Activated CD4-positive, alpha-beta T cell treated with anti-CD3 and anti-CD28 coated beads for 36 hours (primary cell): ENCODE results near the gene TK2. TPM values are rescaled to one million over a fixed set of nuclear protein-coding genes. Genes with fewer than 3 reads are reported as not detected.
"Not testable (repeated sequence)": the region's sequence is repeated elsewhere in the genome, so short reads cannot be mapped to it uniquely, and the experiment has no call there.

ENCODE experiments used
- ATAC-seq: fragments of 200-7000 bp; cut with Tn5 transposase; one replicate; pipeline ENCODE4 v1.10.0; 2021; ENCODE audit warnings: mild to moderate bottlenecking, moderate library complexity
- CTCF ChIA-PET: fragments of 350-600 bp; sonication (Branson Sonifier 250); formaldehyde crosslinking; loops from one replicate; lab custom pipeline; 2021; ENCODE audit warnings: antibody characterized with exemption; lab: Charles Lee
- POLR2A ChIA-PET: fragments of 350-600 bp; sonication (Branson Sonifier 250); formaldehyde crosslinking; loops from one replicate; lab custom pipeline; 2021; ENCODE audit warnings: antibody characterized with exemption, inconsistent platforms; lab: Charles Lee
- DNase-seq: peaks from one replicate; pipeline ENCODE4 v3.0.0-alpha.2; 2020
- H3K27ac Mint-ChIP-seq: one replicate; pipeline ENCODE4 v1.8.0; 2021; ENCODE audit warnings: mixed read lengths
- H3K27me3 Mint-ChIP-seq: one replicate; pipeline ENCODE4 v1.8.0; 2021; ENCODE audit warnings: mixed read lengths
- H3K36me3 Mint-ChIP-seq: one replicate; pipeline ENCODE4 v1.8.0; 2021; ENCODE audit warnings: low read depth, mixed read lengths
- H3K4me1 Mint-ChIP-seq: one replicate; pipeline ENCODE4 v1.8.0; 2021; ENCODE audit warnings: mixed read lengths
- H3K4me3 Mint-ChIP-seq: one replicate; pipeline ENCODE4 v1.8.0; 2021; ENCODE audit warnings: mild to moderate bottlenecking, moderate library complexity, mixed read lengths
- H3K9me3 Mint-ChIP-seq: one replicate; pipeline ENCODE4 v1.8.0; 2021; ENCODE audit warnings: low read depth, mixed read lengths
- intact Hi-C, 2 experiments: fragments of 100-400 bp; cut with DNase I in 1 of 2; cut with micrococcal nuclease in 1 of 2; formaldehyde crosslinking; loops; one replicate each; pipeline versions ENCODE4 v1.14.2 to v1.15.1; 2022 to 2024; cut with DNase I, micrococcal nuclease
- total RNA-seq, 2 experiments: library from RNA; stranded (reverse); gene quantifications; one replicate each; pipeline ENCODE4 v1.2.3, GENCODE V29; 2021

Gene TK2
- total RNA-seq, 2 experiments from 2014 or later: 3.8 to 6.4 TPM

- Mint-ChIP-seq H3K27ac (peak overlapping the region; percentile 86), H3K9me3 (no peaks in the 10 kb centered on the region), H3K27me3 (no peaks in the 10 kb centered on the region), H3K36me3 (peaks cover 1% of the 10 kb centered on the region), H3K4me1 (peaks cover 92% of the 10 kb centered on the region), H3K4me3 (no peak overlapping the region)
- DNase-seq (no peak), ATAC-seq (no peak)
- ChIA-PET CTCF (interaction anchor here (0.7 to 1.1 kb wide), 4 partner anchors 24 to 114 kb away, joined by 3 to 5 read pairs (median 3); no protein-coding TSS in a partner anchor), POLR2A (interaction anchor here (0.7 kb wide), 1 partner anchor 45 kb away, joined by 3 read pairs; no protein-coding TSS in a partner anchor)
- intact Hi-C loops: loop anchor here in 1 of 2 experiments (5.0 to 10.0 kb wide), 3 partner anchors 42 to 355 kb away; no protein-coding TSS in a partner anchor
Measured at GRCh38 chr16:66519482-66520373, 30.2 kb downstream of the TK2 start.

GRCh38 chr16:66517586-66518263, 32.2 kb downstream of the TK2 start:
- POLR2A ChIA-PET: no interaction called here
- intact Hi-C loops: loop anchor here (1.0 to 5.0 kb wide), 8 partner anchors 35 to 355 kb away; partner anchors contain the start of genes CKLF (in 1 of the 2) and CMTM4 (in 1 of the 2)
- H3K27ac Mint-ChIP-seq: peak overlapping the region; percentile 92
- peaks cover 1% of the 10 kb centered on the region for H3K36me3 Mint-ChIP-seq
- H3K9me3 Mint-ChIP-seq: no peaks in the 10 kb centered on the region
- H3K27me3 Mint-ChIP-seq: no peaks in the 10 kb centered on the region
- H3K4me1 Mint-ChIP-seq: peaks cover 73% of the 10 kb centered on the region
- no peak for DNase-seq
- CTCF ChIA-PET: interaction anchor here (0.6 to 0.9 kb wide), 2 partner anchors 39 to 89 kb away, joined by 3 read pairs; no protein-coding TSS in a partner anchor
- no peak for ATAC-seq
- peak overlapping the region; percentile 65 for H3K4me3 Mint-ChIP-seq

- no peaks in the 10 kb centered on the region for H3K9me3 Mint-ChIP-seq
- CTCF ChIA-PET: interaction anchor here (0.9 kb wide), 1 partner anchor 39 kb away, joined by 3 read pairs; no protein-coding TSS in a partner anchor
- peak overlapping the region; percentile 92 for H3K27ac Mint-ChIP-seq
- intact Hi-C loops: loop anchor here (1.0 to 5.0 kb wide), 11 partner anchors 35 to 356 kb away; partner anchors contain the start of genes CKLF (in 2 of the 2), CMTM3 (in 1 of the 2) and CMTM4 (in 1 of the 2)
- peaks cover 1% of the 10 kb centered on the region for H3K36me3 Mint-ChIP-seq
- POLR2A ChIA-PET: no interaction called here
- peak; percentile 90 for ATAC-seq
- H3K27me3 Mint-ChIP-seq: no peaks in the 10 kb centered on the region
- DNase-seq: peak; percentile 91
- H3K4me3 Mint-ChIP-seq: peak overlapping the region; percentile 65
- H3K4me1 Mint-ChIP-seq: peaks cover 66% of the 10 kb centered on the region
Measured at GRCh38 chr16:66516808-66517585, 32.9 kb downstream of the TK2 start.

- CTCF ChIA-PET: interaction anchor here (0.7 kb wide), 1 partner anchor 34 kb away, joined by 3 read pairs; no protein-coding TSS in a partner anchor
- no peak for ATAC-seq
- peak overlapping the region; percentile 65 for H3K4me3 Mint-ChIP-seq
Measured at GRCh38 chr16:66516509-66516807, 33.5 kb downstream of the TK2 start.

GRCh38 chr16:66515596-66516508, 34.1 kb downstream of the TK2 start:
- H3K9me3 Mint-ChIP-seq: no peaks in the 10 kb centered on the region
- DNase-seq: peak; percentile 66
- POLR2A ChIA-PET: no interaction called here

More at GRCh38 chr16:66516509-66516807, 33.5 kb downstream of the TK2 start:
- intact Hi-C loops: loop anchor here (1.0 to 5.0 kb wide), 10 partner anchors 36 to 356 kb away; partner anchors contain the start of genes CKLF (in 1 of the 2), CMTM3 (in 1 of the 2) and CMTM4 (in 1 of the 2)
- Mint-ChIP-seq H3K9me3 (no peaks in the 10 kb centered on the region), H3K27me3 (no peaks in the 10 kb centered on the region), H3K4me1 (peaks cover 60% of the 10 kb centered on the region), H3K36me3 (peaks cover 1% of the 10 kb centered on the region), H3K27ac (peak overlapping the region; percentile 92)
- peak; percentile 40 for DNase-seq
- POLR2A ChIA-PET: no interaction called here

GRCh38 chr16:66514980-66515595, 34.8 kb downstream of the TK2 start:
- H3K4me1 Mint-ChIP-seq: peaks cover 47% of the 10 kb centered on the region
- H3K27ac Mint-ChIP-seq: peak overlapping the region; percentile 51
- intact Hi-C loops: loop anchor here in 1 of 2 experiments (5.0 kb wide), 2 partner anchors 38 to 72 kb away; no protein-coding TSS in a partner anchor
- DNase-seq, H3K9me3 Mint-ChIP-seq, H3K36me3 Mint-ChIP-seq, H3K27me3 Mint-ChIP-seq, H3K4me3 Mint-ChIP-seq, ATAC-seq, POLR2A ChIA-PET: not testable (repeated sequence)
- CTCF ChIA-PET: interaction anchor here (0.8 to 1.4 kb wide), 2 partner anchors 38 to 108 kb away, joined by 3 to 8 read pairs; no protein-coding TSS in a partner anchor

More at GRCh38 chr16:66515596-66516508, 34.1 kb downstream of the TK2 start:
- Mint-ChIP-seq H3K4me1 (peaks cover 54% of the 10 kb centered on the region), H3K27me3 (no peaks in the 10 kb centered on the region), H3K27ac (peak overlapping the region; percentile 92), H3K4me3 (peak overlapping the region; percentile 65), H3K36me3 (peaks cover 1% of the 10 kb centered on the region)
- intact Hi-C loops: loop anchor here (1.0 to 5.0 kb wide), 10 partner anchors 36 to 357 kb away; partner anchors contain the start of genes CKLF (in 1 of the 2), CMTM3 (in 1 of the 2) and CMTM4 (in 1 of the 2)
- peak; percentile 21 for ATAC-seq
- CTCF ChIA-PET: interaction anchor here (0.7 to 1.4 kb wide), 3 partner anchors 33 to 109 kb away, joined by 3 to 8 read pairs (median 3); no protein-coding TSS in a partner anchor

- POLR2A ChIA-PET, CTCF ChIA-PET: not testable (repeated sequence)
Measured at GRCh38 chr16:66514391-66514790, 35.5 kb downstream of the TK2 start.

GRCh38 chr16:66513111-66513723, 36.7 kb downstream of the TK2 start:
- H3K27ac Mint-ChIP-seq: peak overlapping the region; percentile 13
- POLR2A ChIA-PET: no interaction called here
- intact Hi-C loops: no loop called here

More at GRCh38 chr16:66514391-66514790, 35.5 kb downstream of the TK2 start:
- intact Hi-C loops, H3K9me3 Mint-ChIP-seq, H3K36me3 Mint-ChIP-seq, ATAC-seq, H3K4me3 Mint-ChIP-seq, DNase-seq, H3K27ac Mint-ChIP-seq, H3K27me3 Mint-ChIP-seq: not testable (repeated sequence)
- peaks cover 40% of the 10 kb centered on the region for H3K4me1 Mint-ChIP-seq

More at GRCh38 chr16:66513111-66513723, 36.7 kb downstream of the TK2 start:
- Mint-ChIP-seq H3K9me3 (no peaks in the 10 kb centered on the region), H3K36me3 (peaks cover 1% of the 10 kb centered on the region), H3K27me3 (no peaks in the 10 kb centered on the region), H3K4me1 (peaks cover 31% of the 10 kb centered on the region), H3K4me3 (no peak overlapping the region)
- CTCF ChIA-PET: interaction anchor here (0.6 kb wide), 1 partner anchor 280 kb away, joined by 3 read pairs; no protein-coding TSS in a partner anchor
- DNase-seq (no peak), ATAC-seq (no peak)
